ENCODE measurements around the gene ATRN.

- TF ChIP-seq POLR2A (IDR thresholded peaks at IDR 0.05; ENCODE audit: low read length) = no peak
- TF ChIP-seq GATA1 (IDR thresholded peaks at IDR 0.05; ENCODE audit: low read depth, low read length) = no peak
These were observed 196.7 kb downstream of the ATRN start for GRCh38 chr20:3667434-3668037.
